Muscle of leg (tissue), 11 donors: ENCODE measurements around the gene TESK2. TPM values are rescaled to one million over a fixed set of nuclear protein-coding genes. Genes with fewer than 3 reads are reported as not detected.

Experiments
- DNase-seq: peaks from one replicate; pipeline ENCODE4 v3.0.0; 2013
- H3K27ac ChIP-seq: one replicate; pipeline ENCODE4 v1.5.1; 2013; ENCODE audit warnings: mild to moderate bottlenecking, low read length, control low read depth
- H3K27me3 ChIP-seq: one replicate; pipeline ENCODE4 v1.6.1; 2013; ENCODE audit warnings: low read length; ENCODE audit not compliant: control insufficient read depth, insufficient read depth
- H3K36me3 ChIP-seq: one replicate; pipeline ENCODE4 v1.6.1; 2013; ENCODE audit warnings: low read length; ENCODE audit not compliant: control insufficient read depth, insufficient read depth
- H3K4me1 ChIP-seq: one replicate; pipeline ENCODE4 v1.6.1; 2013; ENCODE audit warnings: low read length; ENCODE audit not compliant: control insufficient read depth, insufficient read depth
- H3K4me3 ChIP-seq: one replicate; pipeline ENCODE4 v1.5.1; 2013; ENCODE audit warnings: low read length, control low read depth
- H3K9me3 ChIP-seq: replicated peaks from 2 replicates; pipeline ENCODE4 v1.6.1; 2013; ENCODE audit warnings: low read depth, low read length; ENCODE audit not compliant: control insufficient read depth
- WGBS: methylation state at CpG from one replicate; pipeline ENCODE4 v1.1.5; 2013; ENCODE audit warnings: missing lambda C conversion rate; ENCODE audit not compliant: insufficient coverage; 5-methylcytosine and 5-hydroxymethylcytosine counted together
- polyA plus RNA-seq, 8 donors: library from polyadenylated mRNA; unstranded; fragments of 120-200 nt; gene quantifications; one replicate each; pipeline versions ENCODE4 v1.2.1 to v1.2.3, GENCODE V29; 2013; ENCODE audit warnings: inconsistent platforms in 1 of 8, low replicate concordance in 1 of 8; ENCODE audit not compliant: insufficient read length in 8 of 8, insufficient read depth in 1 of 8
- total RNA-seq: library from RNA; stranded (reverse); fragments of 120-200 nt; gene quantifications from one replicate; pipeline ENCODE4 v1.2.4, GENCODE V29; 2013

Gene TESK2
- total and polyA plus RNA-seq, 9 donors, result 1.3 to 3.1 (median 2.2) TPM

DNA sequence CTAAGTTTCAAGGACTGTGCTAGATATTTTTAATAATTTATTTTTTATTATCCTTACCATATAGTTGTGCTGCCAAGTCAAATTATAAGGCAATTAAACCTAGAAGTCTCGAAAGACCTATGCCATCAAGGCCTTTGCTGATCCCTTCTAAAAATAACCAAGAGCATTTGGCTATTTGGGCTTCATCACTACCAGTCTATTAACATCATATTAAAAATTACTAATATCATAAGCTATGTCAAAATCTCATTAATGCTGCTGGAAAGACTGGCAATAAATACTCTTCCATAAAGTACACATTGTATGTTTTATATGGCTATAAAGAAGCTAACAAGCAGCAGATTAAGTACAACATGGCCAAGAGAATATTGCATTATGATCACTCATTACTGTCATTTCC lies 107.8 kb downstream of the TESK2 start:
- Histone ChIP-seq H3K4me3 (no peak overlapping the region), H3K36me3 (no peaks in the 10 kb centered on the region), H3K27ac (no peak overlapping the region), H3K9me3 (no peaks in the 10 kb centered on the region), H3K27me3 (no peaks in the 10 kb centered on the region), H3K4me1 (no peaks in the 10 kb centered on the region)
- WGBS, result no CpG with 5 or more reads among the region's 1 CpG
- no peak for DNase-seq

DNA sequence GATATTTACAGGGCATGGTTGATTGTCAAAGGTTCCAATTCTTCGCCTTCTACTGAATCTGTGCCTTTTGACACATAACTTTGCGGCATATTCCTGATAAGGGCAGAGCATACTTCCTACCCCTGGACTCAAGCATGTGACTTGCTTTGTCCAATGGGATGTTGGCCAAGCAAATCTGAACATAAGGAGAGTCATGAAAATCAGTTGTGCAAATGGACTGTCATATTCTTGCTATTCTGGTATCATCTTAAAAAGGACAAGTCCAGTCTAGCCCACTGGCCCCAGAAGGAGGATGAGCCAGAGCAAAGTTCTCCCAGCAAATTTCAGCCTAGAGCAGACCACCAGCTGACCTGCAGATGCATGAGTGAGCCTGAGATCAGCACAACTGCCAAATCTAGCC lies 109.7 kb downstream of the TESK2 start:
- WGBS, result 100% methylated on average over 1 of the region's 2 CpGs
- Histone ChIP-seq H3K27ac (no peak overlapping the region), H3K4me1 (no peaks in the 10 kb centered on the region), H3K4me3 (no peak overlapping the region), H3K27me3 (no peaks in the 10 kb centered on the region), H3K9me3 (no peaks in the 10 kb centered on the region), H3K36me3 (no peaks in the 10 kb centered on the region)
- DNase-seq, result no peak

DNA sequence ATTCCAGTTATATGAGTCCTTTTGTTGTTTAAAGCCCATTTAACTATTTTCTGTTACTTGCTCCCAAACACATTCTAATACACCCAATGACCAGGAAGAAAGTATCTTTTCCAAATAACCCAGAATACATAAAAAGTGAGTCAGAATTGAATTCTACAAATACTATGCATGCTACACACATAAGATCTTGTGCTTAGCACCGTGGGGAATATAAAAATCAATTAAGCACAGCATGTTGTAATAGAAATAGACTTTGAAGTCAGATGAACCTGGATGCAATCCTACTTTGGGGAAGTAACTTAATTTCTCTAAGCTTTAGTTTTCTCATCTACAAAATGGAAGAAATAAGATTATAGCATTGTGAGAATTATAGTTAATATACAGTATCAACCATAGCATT lies 110.2 kb downstream of the TESK2 start:
- no CpG with 5 or more reads among the region's 1 CpG for WGBS
- no peak for DNase-seq
- Histone ChIP-seq H3K9me3 (no peaks in the 10 kb centered on the region), H3K4me1 (no peaks in the 10 kb centered on the region), H3K36me3 (no peaks in the 10 kb centered on the region), H3K27me3 (no peaks in the 10 kb centered on the region), H3K27ac (no peak overlapping the region), H3K4me3 (no peak overlapping the region)

DNA sequence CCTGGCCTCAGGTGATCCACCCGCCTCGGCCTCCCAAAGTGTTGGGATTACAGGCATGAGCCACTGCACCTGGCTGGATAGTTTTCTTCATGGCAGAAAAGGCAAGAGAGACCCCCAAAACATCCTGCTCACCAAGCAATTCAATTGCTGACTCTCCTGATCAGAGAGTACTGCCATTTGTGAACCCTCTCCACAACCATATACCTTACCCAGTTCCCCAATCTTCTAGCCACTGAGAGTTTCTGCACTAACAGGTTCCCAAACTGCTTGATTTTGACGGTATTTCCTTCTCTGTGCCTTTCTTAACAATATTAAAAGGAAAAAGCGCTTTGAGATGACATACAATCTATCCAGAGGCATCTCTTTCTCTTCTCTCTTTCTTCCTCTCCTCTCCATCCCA lies 110.8 kb downstream of the TESK2 start:
- 40% methylated on average over 1 of the region's 4 CpGs for WGBS
- H3K9me3 ChIP-seq, result no peaks in the 10 kb centered on the region
- no peak overlapping the region for H3K4me3 ChIP-seq

DNA sequence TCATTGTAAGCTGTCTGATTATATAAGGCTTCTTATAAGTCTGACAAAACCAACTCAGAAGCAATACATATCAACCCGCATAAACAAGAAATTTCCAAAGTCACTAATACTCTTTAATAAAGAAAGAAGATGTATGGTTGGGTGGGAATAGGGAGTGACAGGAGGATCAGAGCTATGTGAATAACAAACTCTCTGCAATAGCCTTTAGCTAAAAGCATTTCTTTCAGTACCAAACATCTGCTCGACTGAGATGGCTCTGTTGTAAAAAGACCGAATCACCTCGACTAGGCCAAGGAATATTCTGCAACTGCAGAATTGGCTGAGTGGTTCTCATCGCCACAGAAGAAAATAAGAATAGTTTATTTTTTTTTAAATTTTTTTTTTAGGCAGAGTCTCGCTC lies 111.4 kb downstream of the TESK2 start:
- no peaks in the 10 kb centered on the region for H3K9me3 ChIP-seq
- no peak overlapping the region for H3K4me3 ChIP-seq
- no peak for DNase-seq
- no peaks in the 10 kb centered on the region for H3K27me3 ChIP-seq
- H3K27ac ChIP-seq, result no peak overlapping the region
- H3K36me3 ChIP-seq, result no peaks in the 10 kb centered on the region
- no peaks in the 10 kb centered on the region for H3K4me1 ChIP-seq
- WGBS, result no CpG with 5 or more reads among the region's 6 CpGs

More for the DNA sequence above, 110.8 kb downstream of the TESK2 start:
- Histone ChIP-seq H3K27ac (no peak overlapping the region), H3K27me3 (no peaks in the 10 kb centered on the region), H3K4me1 (no peaks in the 10 kb centered on the region), H3K36me3 (no peaks in the 10 kb centered on the region)
- DNase-seq, result no peak

DNA sequence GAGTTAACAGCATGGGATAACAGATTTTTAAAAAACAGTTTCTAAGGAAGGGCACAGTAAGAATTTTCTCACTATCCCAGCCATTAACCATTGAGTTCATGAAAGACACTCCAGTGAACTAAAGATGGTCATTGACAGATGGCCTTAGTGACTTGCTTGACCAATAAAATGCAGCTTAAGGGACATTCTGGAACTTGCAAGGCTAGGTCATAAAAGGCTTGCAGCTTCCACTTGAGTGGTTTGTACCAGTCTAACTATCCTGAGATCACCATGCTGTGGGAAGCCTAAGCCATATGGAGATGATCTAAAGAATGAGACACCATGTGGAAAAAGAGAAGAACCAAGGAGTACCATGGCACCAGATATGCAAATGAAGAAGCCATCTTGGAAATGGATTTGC lies 112.8 kb downstream of the TESK2 start:
- Histone ChIP-seq H3K27ac (no peak overlapping the region), H3K4me3 (no peak overlapping the region), H3K27me3 (no peaks in the 10 kb centered on the region), H3K4me1 (no peaks in the 10 kb centered on the region), H3K9me3 (no peaks in the 10 kb centered on the region), H3K36me3 (no peaks in the 10 kb centered on the region)
- no peak for DNase-seq

DNA sequence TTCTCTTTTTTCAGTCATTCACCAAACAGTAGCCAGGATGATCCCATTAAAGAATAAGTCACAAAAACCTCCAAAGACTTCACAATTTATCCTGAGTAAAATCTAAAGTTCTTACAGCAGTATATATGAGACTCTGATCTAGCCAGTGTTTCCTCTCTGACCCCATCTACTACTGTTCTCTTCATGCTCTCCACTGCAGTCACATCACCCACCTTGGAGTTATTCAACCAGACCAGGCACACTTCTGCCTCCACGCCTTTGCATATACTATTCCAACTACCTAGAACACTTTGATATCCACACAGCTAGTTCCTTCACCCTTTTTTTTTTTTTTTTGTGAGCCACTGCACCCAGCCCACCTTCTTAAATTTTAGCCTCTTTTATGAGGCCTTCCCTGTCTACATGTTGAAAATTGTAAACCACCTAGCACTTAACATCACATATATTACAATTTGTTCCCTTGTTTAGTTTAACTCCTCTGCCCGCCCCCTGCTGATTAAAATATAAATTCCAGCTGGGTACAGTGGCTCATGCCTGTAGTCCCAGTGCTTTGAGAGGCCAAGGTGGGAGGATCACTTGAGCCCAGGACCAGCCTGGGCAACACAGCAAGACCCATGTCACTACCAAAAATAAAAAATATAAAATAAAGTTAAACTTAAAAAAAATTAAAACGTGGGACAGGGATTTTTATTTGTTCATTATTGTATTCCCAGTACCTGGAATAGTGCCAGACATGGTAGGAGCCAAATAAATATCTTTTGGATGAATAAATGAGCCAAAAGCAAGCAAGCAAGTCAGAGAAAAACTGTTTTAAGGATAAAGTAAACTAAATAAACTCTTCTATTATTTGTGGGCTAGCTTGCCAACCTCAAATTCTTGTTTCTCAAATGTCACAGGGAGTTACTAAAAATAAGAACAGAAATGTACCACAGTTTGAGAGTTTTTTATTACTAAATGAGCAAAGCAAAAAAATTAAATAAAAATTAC lies 115.6 kb downstream of the TESK2 start:
- WGBS, result 77% methylated on average over 1 of the region's 3 CpGs
- H3K27ac ChIP-seq, result no peak overlapping the region

DNA sequence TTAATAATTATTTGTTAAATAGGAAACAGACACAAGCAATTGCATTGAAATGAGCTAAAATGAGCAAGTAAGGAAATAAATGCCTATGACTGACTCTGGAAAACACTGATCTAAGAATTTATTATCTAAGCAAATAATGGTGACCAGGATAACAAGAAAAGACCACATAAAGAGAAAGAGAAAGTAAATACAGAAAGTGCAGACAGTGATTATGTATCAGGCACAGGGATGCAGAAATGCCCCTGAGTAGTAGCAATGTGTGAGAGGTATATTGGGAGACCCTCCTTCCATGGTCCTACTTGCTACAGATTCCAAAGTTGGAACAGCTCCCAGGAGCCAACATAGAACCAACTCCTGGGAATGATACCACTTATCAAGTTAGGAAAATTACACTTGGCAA lies 117.4 kb downstream of the TESK2 start:
- Histone ChIP-seq H3K27ac (no peak overlapping the region), H3K27me3 (no peaks in the 10 kb centered on the region), H3K4me1 (no peaks in the 10 kb centered on the region), H3K4me3 (no peak overlapping the region), H3K9me3 (no peaks in the 10 kb centered on the region), H3K36me3 (no peaks in the 10 kb centered on the region)
- DNase-seq, result no peak

More for the DNA sequence above, 115.6 kb downstream of the TESK2 start:
- H3K27me3 ChIP-seq, result no peaks in the 10 kb centered on the region
- peak; percentile 60 for DNase-seq
- no peaks in the 10 kb centered on the region for H3K36me3 ChIP-seq
- H3K9me3 ChIP-seq, result no peaks in the 10 kb centered on the region
- no peaks in the 10 kb centered on the region for H3K4me1 ChIP-seq
- H3K4me3 ChIP-seq, result no peak overlapping the region

DNA sequence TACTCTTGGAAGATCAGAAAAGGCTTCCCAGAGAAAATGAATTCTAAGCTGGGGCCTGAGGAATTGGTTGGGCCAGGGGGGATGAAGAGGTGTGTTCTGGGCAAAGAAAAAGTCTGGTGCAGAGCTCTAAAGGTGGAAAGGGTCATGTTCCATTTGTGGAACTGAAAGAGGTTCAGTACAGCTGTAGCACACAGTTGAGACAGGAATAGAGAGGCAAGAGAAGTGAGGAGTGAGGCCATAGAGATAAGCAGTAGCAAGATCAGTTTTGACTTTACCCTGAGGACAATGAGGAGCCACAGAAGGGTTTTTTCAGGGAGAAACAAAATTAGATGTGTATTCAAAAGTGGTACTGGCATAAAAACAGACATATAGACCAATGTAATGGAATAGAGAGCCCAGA lies 120.4 kb downstream of the TESK2 start:
- Histone ChIP-seq H3K36me3 (no peaks in the 10 kb centered on the region), H3K4me1 (no peaks in the 10 kb centered on the region), H3K27ac (no peak overlapping the region), H3K27me3 (no peaks in the 10 kb centered on the region), H3K4me3 (no peak overlapping the region), H3K9me3 (no peaks in the 10 kb centered on the region)
- DNase-seq, result no peak

DNA sequence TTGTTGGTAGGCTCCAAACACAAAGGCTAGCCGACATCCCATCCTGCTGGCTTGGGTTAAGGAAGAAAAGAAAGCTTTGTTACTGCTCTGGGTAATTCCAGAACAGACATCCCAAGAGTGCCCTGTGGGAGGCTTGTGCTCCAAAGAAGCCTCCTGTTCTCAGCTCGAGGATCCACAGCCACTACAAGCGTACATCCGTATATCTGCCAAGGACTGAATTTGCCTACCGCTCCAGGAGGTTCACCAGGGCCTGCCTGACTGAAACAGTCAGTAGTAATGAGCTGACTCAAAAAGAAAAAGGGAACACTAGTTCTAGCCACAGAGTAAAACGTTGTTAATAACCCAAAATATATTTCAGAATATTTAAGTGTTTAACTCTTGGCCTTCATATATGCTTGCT lies 125.9 kb downstream of the TESK2 start:
- 82% methylated on average over 2 of the region's 6 CpGs for WGBS
- H3K27me3 ChIP-seq, result no peaks in the 10 kb centered on the region

DNA sequence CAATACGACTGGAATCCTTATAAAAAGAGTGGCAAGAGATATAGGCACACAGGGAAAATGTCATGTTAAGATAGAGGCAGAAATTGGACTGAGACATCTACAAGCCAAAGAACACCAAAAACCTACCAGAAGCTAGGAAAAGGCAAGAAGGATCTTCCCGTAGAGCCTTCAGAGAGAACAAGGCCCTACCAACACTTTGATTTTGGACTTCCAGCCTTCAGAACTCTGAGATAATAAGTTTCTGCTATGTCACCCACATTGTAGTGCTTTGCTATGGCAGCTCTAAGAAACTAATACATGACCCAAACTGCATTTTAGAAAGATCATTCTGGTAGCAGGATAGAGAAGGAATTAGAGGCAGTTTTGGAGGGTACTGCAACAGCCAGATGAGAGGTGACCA lies 126.7 kb downstream of the TESK2 start:
- H3K4me3 ChIP-seq, result no peak overlapping the region
- no peak for DNase-seq
- no peaks in the 10 kb centered on the region for H3K9me3 ChIP-seq
- WGBS, result no CpG with 5 or more reads among the region's 2 CpGs
- peaks cover 14% of the 10 kb centered on the region for H3K4me1 ChIP-seq
- no peaks in the 10 kb centered on the region for H3K27me3 ChIP-seq
- no peaks in the 10 kb centered on the region for H3K36me3 ChIP-seq
- no peak overlapping the region for H3K27ac ChIP-seq

More for the DNA sequence above, 125.9 kb downstream of the TESK2 start:
- no peaks in the 10 kb centered on the region for H3K36me3 ChIP-seq
- no peak overlapping the region for H3K4me3 ChIP-seq
- no peak overlapping the region for H3K27ac ChIP-seq
- no peak for DNase-seq
- peaks cover 11% of the 10 kb centered on the region for H3K4me1 ChIP-seq
- H3K9me3 ChIP-seq, result no peaks in the 10 kb centered on the region
